GM12873 (cell line): ENCODE data around the gene SGMS1.

Experiments
- TF ChIP-seq, protein P1 (sequence below): IDR thresholded peaks from 2 replicates; pipeline ENCODE4 v1.5.1; 2012; ENCODE audit warnings: low read depth, mild to moderate bottlenecking, moderate library complexity, low read length, control low read depth; ENCODE audit not compliant: insufficient read depth; ENCODE audit errors: missing control alignments

The SGMS1 gene

DNA sequence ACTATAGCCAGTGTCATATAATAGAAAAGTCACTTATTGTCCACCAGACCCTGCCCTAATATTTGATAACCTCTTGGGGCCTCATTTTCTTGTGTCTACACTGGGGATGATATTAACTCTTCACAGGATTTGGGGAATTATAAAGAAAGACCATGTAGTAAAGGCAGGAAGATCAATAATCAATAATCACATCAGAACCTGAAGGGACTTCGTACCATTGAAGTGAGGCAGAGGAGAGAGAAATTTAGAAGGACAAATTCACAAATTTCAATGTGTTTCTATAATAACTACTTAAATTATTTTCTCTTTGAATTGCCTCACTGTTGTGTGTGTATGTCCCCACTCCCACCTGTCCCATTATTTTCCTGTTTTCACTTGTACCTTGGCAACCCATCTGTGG is 10.7 kb upstream of the SGMS1 start:
- TF ChIP-seq, protein P1, sequence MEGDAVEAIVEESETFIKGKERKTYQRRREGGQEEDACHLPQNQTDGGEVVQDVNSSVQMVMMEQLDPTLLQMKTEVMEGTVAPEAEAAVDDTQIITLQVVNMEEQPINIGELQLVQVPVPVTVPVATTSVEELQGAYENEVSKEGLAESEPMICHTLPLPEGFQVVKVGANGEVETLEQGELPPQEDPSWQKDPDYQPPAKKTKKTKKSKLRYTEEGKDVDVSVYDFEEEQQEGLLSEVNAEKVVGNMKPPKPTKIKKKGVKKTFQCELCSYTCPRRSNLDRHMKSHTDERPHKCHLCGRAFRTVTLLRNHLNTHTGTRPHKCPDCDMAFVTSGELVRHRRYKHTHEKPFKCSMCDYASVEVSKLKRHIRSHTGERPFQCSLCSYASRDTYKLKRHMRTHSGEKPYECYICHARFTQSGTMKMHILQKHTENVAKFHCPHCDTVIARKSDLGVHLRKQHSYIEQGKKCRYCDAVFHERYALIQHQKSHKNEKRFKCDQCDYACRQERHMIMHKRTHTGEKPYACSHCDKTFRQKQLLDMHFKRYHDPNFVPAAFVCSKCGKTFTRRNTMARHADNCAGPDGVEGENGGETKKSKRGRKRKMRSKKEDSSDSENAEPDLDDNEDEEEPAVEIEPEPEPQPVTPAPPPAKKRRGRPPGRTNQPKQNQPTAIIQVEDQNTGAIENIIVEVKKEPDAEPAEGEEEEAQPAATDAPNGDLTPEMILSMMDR = no peak

- TF ChIP-seq, protein P1 = no peak
Observed at GRCh38 chr10:50631052-50631451, 7.3 kb upstream of the SGMS1 start.

- TF ChIP-seq, protein P1 = no peak
Observed at GRCh38 chr10:50629495-50630122, 5.9 kb upstream of the SGMS1 start.

DNA sequence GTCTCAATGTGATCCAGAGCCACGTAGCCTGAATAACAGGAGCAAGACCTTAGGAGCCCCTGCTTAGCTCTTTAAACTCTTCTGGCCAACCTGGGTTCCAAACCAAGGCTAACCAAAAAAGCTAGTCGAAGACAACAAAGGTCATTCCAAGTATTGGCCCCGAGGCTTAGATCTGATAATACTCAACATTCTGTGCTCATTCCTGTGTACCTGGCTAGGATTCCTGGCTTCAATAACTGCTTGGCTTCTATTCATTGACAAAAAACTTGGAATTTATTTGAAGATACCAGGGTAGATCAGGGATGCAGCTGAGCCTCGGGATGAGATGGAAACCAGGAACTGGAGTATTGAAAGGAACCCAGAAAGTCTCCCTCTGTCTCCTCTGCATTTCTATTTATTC is 4.1 kb upstream of the SGMS1 start:
- TF ChIP-seq, protein P1 = no peak

GRCh38 chr10:50627443-50627842 is 3.7 kb upstream of the SGMS1 start:
- TF ChIP-seq, protein P1 = no peak

- TF ChIP-seq, protein P1 = no peak
Observed at GRCh38 chr10:50625649-50626132, 1.9 kb upstream of the SGMS1 start.

DNA sequence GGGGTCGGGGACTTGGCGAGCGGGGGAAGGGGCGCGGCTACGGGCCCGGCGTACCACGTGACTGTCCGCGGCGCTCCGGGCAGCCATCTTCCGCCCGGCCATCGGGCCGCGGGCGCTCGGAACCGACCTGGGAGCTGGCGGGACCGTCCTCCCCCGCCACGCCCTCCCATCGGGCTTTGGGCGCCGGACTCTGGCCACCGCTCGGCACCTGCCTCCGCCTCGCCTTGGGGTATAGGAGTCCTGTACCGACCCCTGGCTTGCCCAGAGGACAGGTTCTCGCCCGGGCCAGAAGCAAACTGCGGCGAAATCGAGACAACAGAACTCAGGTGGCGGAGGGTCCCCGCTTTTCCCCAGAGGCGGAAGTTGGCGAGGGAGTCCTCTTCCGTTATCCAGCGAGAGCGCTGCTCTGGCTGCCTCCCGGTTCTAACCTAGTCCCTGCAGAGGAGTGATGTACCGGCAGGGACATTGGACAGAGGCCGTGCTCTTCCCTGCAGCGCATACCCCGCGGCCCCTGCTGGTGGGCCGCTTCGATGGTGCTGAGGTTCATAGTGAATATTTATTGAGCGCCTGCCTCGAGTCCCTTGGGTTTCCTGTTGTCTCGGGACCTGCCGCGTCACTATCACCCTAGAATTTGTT is 1.2 kb upstream of the SGMS1 start:
- TF ChIP-seq, protein P1 = peak; percentile 67
